Upper lobe of right lung (tissue), 1 donor: ENCODE data around the gene GABPB1. TPM values are rescaled to one million over a fixed set of nuclear protein-coding genes. Genes with fewer than 3 reads are reported as not detected.
"Not testable (repeated sequence)": the region's sequence is repeated elsewhere in the genome, so short reads cannot be mapped to it uniquely, and the experiment has no call there.

Source experiments
- ATAC-seq: fragments of 200-7000 bp; cut with Tn5 transposase; one replicate; pipeline ENCODE4 v1.9.1; 2020; ENCODE audit warnings: mild to moderate bottlenecking, moderate library complexity
- DNase-seq: peaks from one replicate; pipeline ENCODE4 v3.0.0-alpha.2; 2020
- H3K27ac ChIP-seq: fragments of 200-600 bp; one replicate; pipeline ENCODE4 v1.8.0; 2022
- H3K27me3 ChIP-seq: fragments of 200-600 bp; one replicate; pipeline ENCODE4 v1.8.0; 2022; ENCODE audit warnings: mild to moderate bottlenecking
- H3K36me3 ChIP-seq: fragments of 200-600 bp; one replicate; pipeline ENCODE4 v1.8.0; 2022
- H3K4me1 ChIP-seq: fragments of 200-600 bp; one replicate; pipeline ENCODE4 v1.8.0; 2022
- H3K4me3 ChIP-seq: fragments of 200-600 bp; one replicate; pipeline ENCODE4 v1.8.0; 2022; ENCODE audit warnings: mild to moderate bottlenecking
- H3K9me3 ChIP-seq: fragments of 200-600 bp; one replicate; pipeline ENCODE4 v1.8.0; 2022
- intact Hi-C: fragments of 100-400 bp; cut with DNase I; formaldehyde crosslinking; loops from one replicate; pipeline ENCODE4 v1.11.0; 2022
- long read RNA-seq: library from polyadenylated mRNA; unstranded; transcript quantifications from one replicate; pipeline ENCODE4 v2.0.0, GENCODE V29; 2021
- total RNA-seq: library from RNA; stranded (reverse); fragmentation: NEBNext Ultra II Directional; extraction: Animal tissue kit (Norgen Biotek cat#: 25700); gene quantifications from one replicate; pipeline ENCODE4 v1.2.1, GENCODE V29; 2021
- TF ChIP-seq, protein P1 (sequence below): fragments of 200-600 bp; IDR thresholded peaks from one replicate; pipeline ENCODE4 v1.8.0; 2022; ENCODE audit warnings: antibody characterized with exemption
- donor health status: DM: no; HTN: yes; CAD: no; lungs with severe emphysema.

Gene GABPB1
- total RNA-seq = 21.2 TPM
- long read RNA-seq, full-length matches to known transcripts = 20 of 29 reads
- long read RNA-seq, partial matches to known transcripts = 1 of 29 reads
- long read RNA-seq, other reads (novel, unspliced or antisense) = 8 of 29 reads

DNA sequence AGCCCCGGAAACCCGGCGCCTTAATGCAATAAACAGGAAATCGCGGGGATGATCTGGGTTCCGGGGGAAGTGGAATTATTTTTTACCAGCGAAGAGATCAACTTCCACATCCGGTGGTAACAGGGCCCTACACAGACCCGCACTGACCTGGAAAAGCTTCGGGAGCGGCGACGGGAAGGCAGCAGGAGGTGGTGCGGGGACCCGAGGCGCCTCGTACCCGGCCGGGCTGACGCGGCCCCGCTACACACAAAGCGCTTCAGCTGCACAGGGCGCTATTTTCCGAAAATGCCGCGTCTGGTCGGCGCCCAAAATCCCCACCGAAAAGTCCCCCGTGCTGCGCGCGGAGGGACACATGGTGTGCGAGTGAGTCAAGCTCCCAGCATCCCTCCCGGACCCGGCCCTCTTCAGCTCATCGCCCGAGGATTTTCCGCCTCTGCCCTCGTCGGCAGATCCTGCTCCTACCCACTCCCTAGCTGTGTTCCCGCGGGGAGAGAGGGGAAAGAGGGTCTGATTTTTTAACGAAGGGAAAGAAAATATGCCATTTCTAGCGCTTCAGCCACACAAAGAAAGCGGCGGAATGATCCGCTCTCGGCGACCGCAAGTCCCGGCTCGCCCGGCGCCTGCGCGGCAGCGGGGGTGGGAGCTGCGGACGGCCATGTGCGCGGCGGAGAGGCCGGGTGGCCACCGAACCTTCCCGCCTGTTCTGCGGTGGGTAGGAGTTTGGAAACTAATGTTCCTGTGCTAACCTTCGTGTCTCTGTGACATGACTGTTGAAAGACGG lies at the start of gene GABPB1:
GABPB1 (minus strand) TSS at position 361 of the 781 bp plus-strand sequence. CDS start 45,400 bp downstream, outside the sequence.
- H3K36me3 ChIP-seq = no peaks in the 10 kb centered on the region
- no peaks in the 10 kb centered on the region for H3K9me3 ChIP-seq
- DNase-seq (peak; percentile 94), ATAC-seq (peak; percentile 87)
- peak within 1 kb of the TSS; percentile 98 for H3K27ac ChIP-seq
- TF ChIP-seq, protein P1, sequence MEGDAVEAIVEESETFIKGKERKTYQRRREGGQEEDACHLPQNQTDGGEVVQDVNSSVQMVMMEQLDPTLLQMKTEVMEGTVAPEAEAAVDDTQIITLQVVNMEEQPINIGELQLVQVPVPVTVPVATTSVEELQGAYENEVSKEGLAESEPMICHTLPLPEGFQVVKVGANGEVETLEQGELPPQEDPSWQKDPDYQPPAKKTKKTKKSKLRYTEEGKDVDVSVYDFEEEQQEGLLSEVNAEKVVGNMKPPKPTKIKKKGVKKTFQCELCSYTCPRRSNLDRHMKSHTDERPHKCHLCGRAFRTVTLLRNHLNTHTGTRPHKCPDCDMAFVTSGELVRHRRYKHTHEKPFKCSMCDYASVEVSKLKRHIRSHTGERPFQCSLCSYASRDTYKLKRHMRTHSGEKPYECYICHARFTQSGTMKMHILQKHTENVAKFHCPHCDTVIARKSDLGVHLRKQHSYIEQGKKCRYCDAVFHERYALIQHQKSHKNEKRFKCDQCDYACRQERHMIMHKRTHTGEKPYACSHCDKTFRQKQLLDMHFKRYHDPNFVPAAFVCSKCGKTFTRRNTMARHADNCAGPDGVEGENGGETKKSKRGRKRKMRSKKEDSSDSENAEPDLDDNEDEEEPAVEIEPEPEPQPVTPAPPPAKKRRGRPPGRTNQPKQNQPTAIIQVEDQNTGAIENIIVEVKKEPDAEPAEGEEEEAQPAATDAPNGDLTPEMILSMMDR = no peak
- H3K4me1 ChIP-seq = peaks cover 38% of the 10 kb centered on the region
- intact Hi-C loops = no loop called here
- H3K27me3 ChIP-seq = no peaks in the 10 kb centered on the region
- peak within 1 kb of the TSS; percentile 82 for H3K4me3 ChIP-seq

DNA sequence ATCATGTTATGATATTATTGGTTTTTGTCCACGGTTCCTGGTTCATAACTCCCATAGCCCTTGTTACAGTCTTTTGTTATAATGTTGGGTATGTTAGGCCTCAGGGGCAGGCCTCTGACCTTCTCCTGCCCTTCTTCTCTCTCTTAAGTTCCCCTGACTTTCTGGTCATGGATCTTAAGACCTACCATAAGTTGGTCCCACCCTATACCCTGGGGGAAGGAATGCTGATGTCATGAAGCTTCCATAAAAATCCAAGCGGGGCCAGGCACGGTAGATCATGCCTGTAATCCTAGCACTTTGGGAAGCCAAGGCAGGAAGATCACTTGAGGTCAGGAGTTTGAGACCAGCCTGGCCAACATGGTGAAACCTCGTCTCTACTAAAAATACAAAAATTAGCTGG lies 36.6 kb upstream of the GABPB1 start:
- H3K36me3 ChIP-seq, ATAC-seq, H3K27me3 ChIP-seq, intact Hi-C loops, H3K27ac ChIP-seq, DNase-seq, H3K4me1 ChIP-seq, H3K9me3 ChIP-seq, H3K4me3 ChIP-seq: not testable (repeated sequence)

DNA sequence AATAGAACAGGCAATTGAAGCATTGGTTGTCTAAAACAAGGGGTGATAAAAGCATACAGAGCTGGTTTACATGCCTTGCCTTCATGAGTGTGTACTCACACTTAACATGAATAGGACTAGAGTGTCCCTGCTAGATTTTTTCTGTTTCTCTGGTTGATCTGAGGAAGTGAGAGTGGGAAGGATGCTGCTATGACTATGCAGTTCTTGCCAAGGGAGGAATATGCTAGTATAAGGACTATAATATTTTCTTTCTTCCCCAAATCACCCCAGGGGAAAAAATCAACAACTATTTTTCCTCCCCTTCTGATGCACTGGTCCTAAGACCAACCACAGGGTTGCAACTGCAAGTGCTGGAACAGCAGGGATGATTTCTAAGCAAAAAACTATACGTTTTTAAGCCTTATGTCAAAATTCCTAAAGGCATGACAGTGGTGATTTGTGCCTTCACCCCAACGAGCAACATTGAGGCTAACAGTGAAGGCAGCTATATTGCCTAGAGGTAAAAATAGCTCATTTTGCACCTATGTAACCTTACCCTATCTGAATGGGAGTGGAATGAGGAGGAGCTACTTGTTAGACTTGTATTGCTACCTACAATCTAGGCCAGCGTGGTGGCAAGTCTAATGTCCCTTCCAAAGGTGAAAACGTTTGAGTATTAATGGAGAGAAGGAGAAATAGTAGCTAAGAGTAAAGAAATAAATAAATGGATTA lies 35.7 kb upstream of the GABPB1 start:
- no peaks in the 10 kb centered on the region for H3K27me3 ChIP-seq
- TF ChIP-seq, protein P1 = no peak
- DNase-seq = no peak
- H3K4me1 ChIP-seq = no peaks in the 10 kb centered on the region
- peak; percentile 52 for ATAC-seq
- no peak overlapping the region for H3K4me3 ChIP-seq
- H3K9me3 ChIP-seq = no peaks in the 10 kb centered on the region
- H3K36me3 ChIP-seq = no peaks in the 10 kb centered on the region
- intact Hi-C loops = no loop called here
- H3K27ac ChIP-seq = no peak overlapping the region

DNA sequence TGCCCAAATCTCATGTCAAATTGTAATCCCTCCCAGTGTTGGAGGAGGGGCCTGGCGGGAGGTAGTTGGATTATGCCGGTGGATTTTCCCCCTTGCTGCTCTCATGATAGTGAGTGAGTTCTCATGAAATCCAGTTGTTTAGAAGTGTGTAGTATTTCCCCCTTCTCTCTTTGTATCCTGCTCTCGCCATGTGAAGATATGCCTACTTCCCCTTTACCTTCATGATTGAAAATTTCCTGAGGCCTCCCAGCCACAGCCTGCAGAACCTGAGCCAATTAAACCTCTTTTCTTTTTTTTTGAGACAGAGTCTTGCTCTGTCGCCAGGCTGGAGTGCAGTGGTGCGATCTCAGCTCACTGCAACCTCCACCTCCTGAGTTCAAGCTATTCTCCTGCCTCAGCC lies 27.4 kb upstream of the GABPB1 start:
- H3K36me3 ChIP-seq, H3K27me3 ChIP-seq: not testable (repeated sequence)

DNA sequence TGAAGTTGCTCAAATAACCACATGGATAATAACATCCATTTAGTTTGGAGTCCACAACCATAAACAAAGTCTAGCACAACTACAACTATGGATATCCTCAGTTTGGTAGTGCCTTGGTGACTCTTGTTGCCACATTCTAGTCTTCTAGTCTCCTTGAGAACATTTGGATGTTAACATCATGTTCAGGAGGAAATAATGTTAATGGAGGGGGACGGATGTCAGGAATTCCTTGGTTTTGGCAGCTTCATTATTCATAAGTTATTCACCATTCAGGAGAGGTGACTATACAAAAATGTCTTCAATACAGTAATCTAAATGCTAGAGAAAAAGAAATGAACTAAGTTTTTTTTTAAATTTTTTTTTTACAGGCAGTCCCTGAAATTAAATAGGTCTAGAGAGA lies 26.4 kb upstream of the GABPB1 start:
- TF ChIP-seq, protein P1 = no peak
- Histone ChIP-seq H3K36me3 (no peaks in the 10 kb centered on the region), H3K4me1 (no peaks in the 10 kb centered on the region), H3K9me3 (no peaks in the 10 kb centered on the region), H3K27me3 (no peaks in the 10 kb centered on the region), H3K27ac (no peak overlapping the region), H3K4me3 (no peak overlapping the region)
- intact Hi-C loops = no loop called here
- DNase-seq (no peak), ATAC-seq (no peak)

More for the DNA sequence above, 27.4 kb upstream of the GABPB1 start:
- DNase-seq, H3K27ac ChIP-seq, H3K4me1 ChIP-seq, H3K4me3 ChIP-seq, intact Hi-C loops, H3K9me3 ChIP-seq, ATAC-seq: not testable (repeated sequence)

DNA sequence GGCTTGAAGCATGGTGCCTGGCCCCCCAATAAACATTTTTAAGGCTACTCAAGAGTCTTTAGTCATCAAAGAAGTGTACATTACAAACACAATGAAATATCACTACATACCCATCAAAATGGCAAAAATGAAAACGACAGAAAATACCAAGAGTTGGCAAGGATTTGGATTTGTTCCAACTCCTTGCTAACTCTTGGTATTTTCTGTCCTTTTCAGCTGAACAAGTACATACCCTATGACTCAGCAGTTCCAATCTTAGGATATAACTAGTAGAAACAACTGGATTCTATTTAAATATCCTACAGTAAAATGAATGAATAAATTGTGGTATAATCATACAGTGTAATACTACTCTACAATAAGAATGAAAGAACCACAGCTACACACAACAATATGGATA lies 25.1 kb upstream of the GABPB1 start:
- intact Hi-C loops = no loop called here
- ATAC-seq = no peak

DNA sequence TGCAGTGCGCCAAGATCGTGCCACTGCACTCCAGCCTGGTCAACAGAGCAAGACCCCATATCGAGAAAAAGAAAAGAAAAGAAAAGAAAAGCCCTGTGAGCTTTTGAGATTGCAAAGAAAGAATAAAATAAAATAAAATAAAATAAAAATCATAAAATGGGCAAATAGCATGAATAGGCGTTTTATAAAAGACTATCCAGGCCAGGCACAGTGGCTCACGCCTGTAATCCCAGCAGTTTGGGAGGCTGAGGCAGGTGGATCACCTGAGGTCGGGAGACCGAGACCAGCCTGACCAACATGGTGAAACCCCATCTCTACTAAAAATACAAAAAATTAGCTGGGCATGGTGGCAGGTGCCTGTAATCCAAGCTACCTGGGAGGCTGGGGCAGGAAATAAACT lies 24.4 kb upstream of the GABPB1 start:
- DNase-seq, H3K27me3 ChIP-seq, H3K4me3 ChIP-seq, ATAC-seq, H3K36me3 ChIP-seq, H3K4me1 ChIP-seq, H3K27ac ChIP-seq, intact Hi-C loops, H3K9me3 ChIP-seq: not testable (repeated sequence)

More for the DNA sequence above, 25.1 kb upstream of the GABPB1 start:
- no peaks in the 10 kb centered on the region for H3K36me3 ChIP-seq
- no peak for DNase-seq
- H3K27me3 ChIP-seq = no peaks in the 10 kb centered on the region
- TF ChIP-seq, protein P1 = no peak
- H3K4me1 ChIP-seq = no peaks in the 10 kb centered on the region
- no peaks in the 10 kb centered on the region for H3K9me3 ChIP-seq
- no peak overlapping the region for H3K27ac ChIP-seq
- H3K4me3 ChIP-seq = no peak overlapping the region
